ENCODE measurements around the gene USP5.
A peak's percentile ranks its signal among the peaks of the same experiment; 100 is the strongest.

USP5 gene

GRCh38 chr12:6851921-6852650, at the start of gene USP5:
Gene USP5, plus strand, starts transcription at chr12:6852150. Its CDS starts 30 bp downstream, at chr12:6852180.
- peak; percentile 99 for DNase-seq

GRCh38 chr12:6807170-6807569, 44.8 kb upstream of the USP5 start:
- no peak for DNase-seq

GRCh38 chr12:6809056-6809455, 42.9 kb upstream of the USP5 start:
- no peak for DNase-seq

GRCh38 chr12:6810758-6811157, 41.2 kb upstream of the USP5 start:
- DNase-seq, result no peak

- DNase-seq, result no peak
Measured at GRCh38 chr12:6813363-6813762, 38.6 kb upstream of the USP5 start.

- DNase-seq, result no peak
Measured at GRCh38 chr12:6816598-6816997, 35.4 kb upstream of the USP5 start.

GRCh38 chr12:6817098-6817497, 34.9 kb upstream of the USP5 start:
- no peak for DNase-seq

- no peak for DNase-seq
Measured at GRCh38 chr12:6817662-6818157, 34.2 kb upstream of the USP5 start.

- DNase-seq, result no peak
Measured at GRCh38 chr12:6818222-6818621, 33.7 kb upstream of the USP5 start.

GRCh38 chr12:6818645-6819044, 33.3 kb upstream of the USP5 start:
- DNase-seq, result no peak

GRCh38 chr12:6819106-6820030, 32.6 kb upstream of the USP5 start:
- no peak for DNase-seq

- no peak for DNase-seq
Measured at GRCh38 chr12:6820166-6820565, 31.8 kb upstream of the USP5 start.

GRCh38 chr12:6821591-6822425, 30.1 kb upstream of the USP5 start, which contains the start of gene GPR162:
Gene GPR162, plus strand, starts transcription at chr12:6821821. Its CDS starts 2,078 bp downstream, at chr12:6823899.
- DNase-seq, result peak; percentile 70

GRCh38 chr12:6822426-6823135, 29.4 kb upstream of the USP5 start:
- no peak for DNase-seq

GRCh38 chr12:6823182-6824084, 28.5 kb upstream of the USP5 start:
- no peak for DNase-seq

GRCh38 chr12:6824085-6824775, 27.7 kb upstream of the USP5 start:
- DNase-seq, result no peak

- DNase-seq, result no peak
Measured at GRCh38 chr12:6824901-6825381, 27.0 kb upstream of the USP5 start.

GRCh38 chr12:6825398-6826124, 26.4 kb upstream of the USP5 start:
- peak; percentile 58 for DNase-seq

GRCh38 chr12:6826125-6826733, 25.7 kb upstream of the USP5 start:
- no peak for DNase-seq
